ENCODE data around the gene ARMC3. TPM values are rescaled to one million over a fixed set of nuclear protein-coding genes. Genes with fewer than 3 reads are reported as not detected.

The ARMC3 gene
- total RNA-seq, 1 experiment from 2014 or later = 0.28 TPM

- DNase-seq (ENCODE audit: low spot score) (no peak), ATAC-seq (no peak)
- TF ChIP-seq NFYB (CRISPR knock-in tag; conservative IDR thresholded peaks at IDR 0.05; ENCODE audit: low read depth) (no peak), CBFB (CRISPR knock-in tag; IDR thresholded peaks at IDR 0.05; ENCODE audit: low read depth) (no peak), ZNF396 (CRISPR knock-in tag; IDR thresholded peaks at IDR 0.05; ENCODE audit: borderline replicate concordance) (no peak), AR (CRISPR knock-in tag; IDR thresholded peaks at IDR 0.05) (no peak), NFATC4 (CRISPR knock-in tag; IDR thresholded peaks at IDR 0.05) (no peak), SMAD3 (CRISPR knock-in tag; IDR thresholded peaks at IDR 0.05; ENCODE audit: borderline replicate concordance) (no peak)
- TF ChIP-seq, protein P1, sequence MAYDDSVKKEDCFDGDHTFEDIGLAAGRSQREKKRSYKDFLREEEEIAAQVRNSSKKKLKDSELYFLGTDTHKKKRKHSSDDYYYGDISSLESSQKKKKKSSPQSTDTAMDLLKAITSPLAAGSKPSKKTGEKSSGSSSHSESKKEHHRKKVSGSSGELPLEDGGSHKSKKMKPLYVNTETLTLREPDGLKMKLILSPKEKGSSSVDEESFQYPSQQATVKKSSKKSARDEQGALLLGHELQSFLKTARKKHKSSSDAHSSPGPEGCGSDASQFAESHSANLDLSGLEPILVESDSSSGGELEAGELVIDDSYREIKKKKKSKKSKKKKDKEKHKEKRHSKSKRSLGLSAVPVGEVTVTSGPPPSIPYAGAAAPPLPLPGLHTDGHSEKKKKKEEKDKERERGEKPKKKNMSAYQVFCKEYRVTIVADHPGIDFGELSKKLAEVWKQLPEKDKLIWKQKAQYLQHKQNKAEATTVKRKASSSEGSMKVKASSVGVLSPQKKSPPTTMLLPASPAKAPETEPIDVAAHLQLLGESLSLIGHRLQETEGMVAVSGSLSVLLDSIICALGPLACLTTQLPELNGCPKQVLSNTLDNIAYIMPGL (CRISPR knock-in tag; IDR thresholded peaks at IDR 0.05) = no peak
- TF ChIP-seq, protein P2, sequence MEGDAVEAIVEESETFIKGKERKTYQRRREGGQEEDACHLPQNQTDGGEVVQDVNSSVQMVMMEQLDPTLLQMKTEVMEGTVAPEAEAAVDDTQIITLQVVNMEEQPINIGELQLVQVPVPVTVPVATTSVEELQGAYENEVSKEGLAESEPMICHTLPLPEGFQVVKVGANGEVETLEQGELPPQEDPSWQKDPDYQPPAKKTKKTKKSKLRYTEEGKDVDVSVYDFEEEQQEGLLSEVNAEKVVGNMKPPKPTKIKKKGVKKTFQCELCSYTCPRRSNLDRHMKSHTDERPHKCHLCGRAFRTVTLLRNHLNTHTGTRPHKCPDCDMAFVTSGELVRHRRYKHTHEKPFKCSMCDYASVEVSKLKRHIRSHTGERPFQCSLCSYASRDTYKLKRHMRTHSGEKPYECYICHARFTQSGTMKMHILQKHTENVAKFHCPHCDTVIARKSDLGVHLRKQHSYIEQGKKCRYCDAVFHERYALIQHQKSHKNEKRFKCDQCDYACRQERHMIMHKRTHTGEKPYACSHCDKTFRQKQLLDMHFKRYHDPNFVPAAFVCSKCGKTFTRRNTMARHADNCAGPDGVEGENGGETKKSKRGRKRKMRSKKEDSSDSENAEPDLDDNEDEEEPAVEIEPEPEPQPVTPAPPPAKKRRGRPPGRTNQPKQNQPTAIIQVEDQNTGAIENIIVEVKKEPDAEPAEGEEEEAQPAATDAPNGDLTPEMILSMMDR (IDR thresholded peaks at IDR 0.05) = no peak
- no peaks in the 10 kb centered on the region for H3K27me3 Mint-ChIP-seq (ENCODE audit: low read depth)
- POLR2A ChIA-PET = no interaction called here
- no peaks in the 10 kb centered on the region for H3K9me3 Mint-ChIP-seq
- CTCF ChIA-PET = no interaction called here
- no peaks in the 10 kb centered on the region for H3K36me3 Mint-ChIP-seq
- peaks cover 33% of the 10 kb centered on the region for H3K4me1 Mint-ChIP-seq
- H3K4me3 Mint-ChIP-seq = no peak overlapping the region
- no peak overlapping the region for H3K27ac Mint-ChIP-seq
These were observed 64.8 kb downstream of the ARMC3 start for GRCh38 chr10:22992621-22993020.

- CTCF ChIA-PET = interaction anchor here (0.6 kb wide), 1 partner anchor 42 kb away, joined by 3 read pairs; no protein-coding TSS in a partner anchor
These were observed 65.5 kb downstream of the ARMC3 start for GRCh38 chr10:22993314-22993713.

More at GRCh38 chr10:22993314-22993713, 65.5 kb downstream of the ARMC3 start:
- POLR2A ChIA-PET = no interaction called here
- TF ChIP-seq ZNF396 (CRISPR knock-in tag; IDR thresholded peaks at IDR 0.05; ENCODE audit: borderline replicate concordance) (no peak), NR3C1 (CRISPR knock-in tag; conservative IDR thresholded peaks at IDR 0.05; ENCODE audit: low read depth) (no peak), ZNF232 (CRISPR knock-in tag; IDR thresholded peaks at IDR 0.05) (no peak), SOX15 (CRISPR knock-in tag; IDR thresholded peaks at IDR 0.05) (no peak), HMGA2 (CRISPR knock-in tag; IDR thresholded peaks at IDR 0.05) (no peak), E2F4 (CRISPR knock-in tag; IDR thresholded peaks at IDR 0.05; ENCODE audit: borderline replicate concordance, low read depth) (no peak), ZBTB43 (CRISPR knock-in tag; IDR thresholded peaks at IDR 0.05) (no peak), MXD4 (CRISPR knock-in tag; IDR thresholded peaks at IDR 0.05; ENCODE audit: borderline replicate concordance) (no peak)
- TF ChIP-seq, protein P3, sequence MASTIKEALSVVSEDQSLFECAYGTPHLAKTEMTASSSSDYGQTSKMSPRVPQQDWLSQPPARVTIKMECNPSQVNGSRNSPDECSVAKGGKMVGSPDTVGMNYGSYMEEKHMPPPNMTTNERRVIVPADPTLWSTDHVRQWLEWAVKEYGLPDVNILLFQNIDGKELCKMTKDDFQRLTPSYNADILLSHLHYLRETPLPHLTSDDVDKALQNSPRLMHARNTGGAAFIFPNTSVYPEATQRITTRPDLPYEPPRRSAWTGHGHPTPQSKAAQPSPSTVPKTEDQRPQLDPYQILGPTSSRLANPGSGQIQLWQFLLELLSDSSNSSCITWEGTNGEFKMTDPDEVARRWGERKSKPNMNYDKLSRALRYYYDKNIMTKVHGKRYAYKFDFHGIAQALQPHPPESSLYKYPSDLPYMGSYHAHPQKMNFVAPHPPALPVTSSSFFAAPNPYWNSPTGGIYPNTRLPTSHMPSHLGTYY (CRISPR knock-in tag; IDR thresholded peaks at IDR 0.05) = no peak
- no peaks in the 10 kb centered on the region for H3K9me3 Mint-ChIP-seq
- no peak overlapping the region for H3K4me3 Mint-ChIP-seq
- peak overlapping the region; percentile 0; the same call in 1 of the 2 replicates for H3K27ac Mint-ChIP-seq
- DNase-seq (ENCODE audit: low spot score) (no peak), ATAC-seq (no peak)
- H3K4me1 Mint-ChIP-seq = peaks cover 33% of the 10 kb centered on the region
- no peaks in the 10 kb centered on the region for H3K36me3 Mint-ChIP-seq
- H3K27me3 Mint-ChIP-seq (ENCODE audit: low read depth) = no peaks in the 10 kb centered on the region
